ENCODE measurements around the gene NTMT1.

NTMT1 gene

DNA sequence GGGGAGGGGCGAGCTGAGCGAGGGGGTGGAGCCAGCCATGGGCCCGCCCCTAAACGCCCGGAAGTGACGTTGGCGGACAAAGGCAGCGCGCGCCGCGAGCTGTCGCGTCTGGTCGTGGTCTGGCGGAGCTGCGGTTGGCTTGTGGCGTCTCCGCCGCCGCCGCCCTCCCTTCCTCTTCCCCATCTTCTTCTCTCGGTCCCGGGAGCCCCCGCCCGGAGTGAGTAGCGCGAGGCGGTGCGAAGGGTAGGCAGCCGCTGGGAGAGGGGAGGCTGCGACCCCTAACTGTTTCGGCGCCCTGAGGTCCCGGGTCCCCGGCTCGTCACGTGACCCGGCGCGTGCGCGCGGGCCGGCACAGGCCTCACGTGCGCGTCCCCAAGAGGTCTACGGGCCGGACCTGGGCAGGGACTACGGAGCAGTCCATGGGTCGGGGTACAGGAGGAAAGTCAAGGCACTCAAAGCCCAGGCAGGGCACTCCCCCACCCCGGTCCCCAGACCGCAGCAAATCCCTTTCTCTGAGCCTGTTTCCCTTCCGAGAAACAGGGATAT, at the start of gene NTMT1:
NTMT1 (plus strand) TSS at position 85 of the 546 bp plus-strand sequence. CDS start 6,541 bp downstream, outside the sequence.
- peak; percentile 85 for TF ChIP-seq MYC (IDR thresholded peaks at IDR 0.05; ENCODE audit: low read depth, low read length)
- TF ChIP-seq POLR2A (IDR thresholded peaks at IDR 0.05; ENCODE audit: extremely low read depth, insufficient read length): peak; percentile 84
- TF ChIP-seq CTCF (IDR thresholded peaks at IDR 0.05; ENCODE audit: low read depth, low read length): no peak
- TF ChIP-seq MAX (IDR thresholded peaks at IDR 0.05; ENCODE audit: low read depth, low read length): peak; percentile 95
- H3K4me3 ChIP-seq (ENCODE audit: low read depth, low read length): peak within 1 kb of the TSS; percentile 96
- peak; percentile 87 for DNase-seq (ENCODE audit: low read depth)

- H3K4me3 ChIP-seq (ENCODE audit: low read depth, low read length): no peak overlapping the region
- DNase-seq (ENCODE audit: low read depth): no peak
- no peak for TF ChIP-seq POLR2A (IDR thresholded peaks at IDR 0.05; ENCODE audit: extremely low read depth, insufficient read length)
- no peak for TF ChIP-seq CTCF (IDR thresholded peaks at IDR 0.05; ENCODE audit: low read depth, low read length)
- no peak for TF ChIP-seq MAX (IDR thresholded peaks at IDR 0.05; ENCODE audit: low read depth, low read length)
- no peak for TF ChIP-seq MYC (IDR thresholded peaks at IDR 0.05; ENCODE audit: low read depth, low read length)
Observed at GRCh38 chr9:129576546-129577543, 49.1 kb upstream of the NTMT1 start.

DNA sequence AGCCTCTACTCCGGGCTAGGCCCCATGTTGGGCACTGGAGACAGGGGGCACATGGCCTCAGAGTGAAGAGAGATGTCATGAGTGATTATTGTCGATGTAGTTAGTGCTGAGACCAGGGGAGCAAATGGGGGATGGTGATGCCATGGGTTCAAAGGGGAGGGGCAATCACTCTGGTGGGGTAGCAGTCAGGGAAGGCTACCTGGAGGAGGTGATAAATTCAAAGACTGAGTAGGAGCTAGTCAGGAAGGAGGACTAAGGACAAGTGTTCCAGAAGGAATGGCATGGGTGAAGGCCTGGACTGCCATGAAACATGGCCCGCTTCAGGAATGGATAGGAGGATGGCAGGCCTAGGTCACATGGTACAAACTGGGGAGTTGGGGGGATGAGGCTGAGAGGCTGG, 46.7 kb upstream of the NTMT1 start:
- TF ChIP-seq MAX (IDR thresholded peaks at IDR 0.05; ENCODE audit: low read depth, low read length) (no peak), POLR2A (IDR thresholded peaks at IDR 0.05; ENCODE audit: extremely low read depth, insufficient read length) (no peak), CTCF (IDR thresholded peaks at IDR 0.05; ENCODE audit: low read depth, low read length) (no peak), MYC (IDR thresholded peaks at IDR 0.05; ENCODE audit: low read depth, low read length) (no peak)
- no peak overlapping the region for H3K4me3 ChIP-seq (ENCODE audit: low read depth, low read length)
- DNase-seq (ENCODE audit: low read depth): no peak

GRCh38 chr9:129580211-129580915, 45.6 kb upstream of the NTMT1 start:
- TF ChIP-seq CTCF (IDR thresholded peaks at IDR 0.05; ENCODE audit: low read depth, low read length) (no peak), MYC (IDR thresholded peaks at IDR 0.05; ENCODE audit: low read depth, low read length) (no peak), MAX (IDR thresholded peaks at IDR 0.05; ENCODE audit: low read depth, low read length) (no peak), POLR2A (IDR thresholded peaks at IDR 0.05; ENCODE audit: extremely low read depth, insufficient read length) (no peak)
- DNase-seq (ENCODE audit: low read depth): no peak
- no peak overlapping the region for H3K4me3 ChIP-seq (ENCODE audit: low read depth, low read length)

DNA sequence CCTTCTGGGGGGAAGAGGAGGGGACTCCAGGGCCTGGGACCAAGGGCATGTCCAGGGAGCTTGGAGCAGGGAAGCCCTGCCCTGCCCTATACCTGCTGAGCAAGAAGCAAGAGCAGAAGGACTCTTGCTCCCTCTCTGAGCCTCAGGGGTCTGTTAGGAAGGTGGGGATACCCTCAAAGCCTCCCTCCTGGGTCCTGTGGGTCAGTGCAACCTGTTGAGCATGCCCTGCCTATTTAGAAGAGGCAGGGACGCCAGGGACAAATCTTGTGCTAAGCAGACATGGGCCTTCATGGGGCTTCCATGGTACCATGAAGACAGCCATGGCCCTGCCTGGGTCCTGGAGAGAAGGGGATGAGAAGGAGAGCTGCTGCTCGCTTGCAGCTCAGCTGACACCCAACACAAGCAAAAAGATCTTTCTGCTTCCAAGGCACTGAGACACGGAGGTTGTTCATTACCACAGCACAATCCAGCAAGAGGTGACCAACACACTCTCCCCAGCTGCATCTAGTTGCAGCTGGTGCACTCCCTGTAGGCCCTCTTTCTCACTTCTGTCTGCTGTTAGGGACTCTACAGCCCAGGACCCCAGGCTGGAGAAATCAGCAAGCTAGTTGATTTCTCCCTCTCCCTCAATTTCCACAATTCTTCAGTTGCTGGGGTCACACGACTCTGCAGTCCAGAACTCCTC, 44.3 kb upstream of the NTMT1 start:
- TF ChIP-seq CTCF (IDR thresholded peaks at IDR 0.05; ENCODE audit: low read depth, low read length) (no peak), POLR2A (IDR thresholded peaks at IDR 0.05; ENCODE audit: extremely low read depth, insufficient read length) (no peak), MYC (IDR thresholded peaks at IDR 0.05; ENCODE audit: low read depth, low read length) (no peak), MAX (IDR thresholded peaks at IDR 0.05; ENCODE audit: low read depth, low read length) (no peak)
- H3K4me3 ChIP-seq (ENCODE audit: low read depth, low read length): no peak overlapping the region
- no peak for DNase-seq (ENCODE audit: low read depth)
